OCI-LY7 (cell line): ENCODE results near the gene CRYBG1.
"Not testable (repeated sequence)": the region's sequence is repeated elsewhere in the genome, so short reads cannot be mapped to it uniquely, and the experiment has no call there.

Experiments used
- CTCF ChIP-seq: fragments of 200-600 bp; sonication (generic); conservative IDR thresholded peaks from 2 replicates; pipeline ENCODE4 v1.5.1; 2014; ENCODE audit warnings: mild to moderate bottlenecking, antibody characterized with exemption, low read length, moderate library complexity, mixed read lengths
- EZH2phosphoT487 ChIP-seq: fragments of 200-600 bp; sonication (generic); IDR thresholded peaks from 2 replicates; pipeline ENCODE4 v1.6.1; 2018; ENCODE audit warnings: low read depth, borderline replicate concordance, mild to moderate bottlenecking, mixed run types, antibody characterized with exemption, low read length, moderate library complexity, mixed read lengths

GRCh38 chr6:106588937-106589336 lies 228.4 kb downstream of the CRYBG1 start:
- not testable (repeated sequence) for TF ChIP-seq EZH2phosphoT487, CTCF
